Occipital lobe (tissue), 2 donors: ENCODE measurements around the gene RAVER1. TPM values are rescaled to one million over a fixed set of nuclear protein-coding genes. Genes with fewer than 3 reads are reported as not detected.
"Not testable (repeated sequence)": the region's sequence is repeated elsewhere in the genome, so short reads cannot be mapped to it uniquely, and the experiment has no call there.

Experiments used
- DNase-seq: peaks from one replicate; lab custom pipeline; 2025; lab: John Stamatoyannopoulos, UW
- total RNA-seq: library from RNA; depleted of rRNA; stranded (reverse); fragments of >200 nt; gene quantifications from one replicate; pipeline ENCODE4 v1.2.3, GENCODE V29; 2014

The RAVER1 gene
- total RNA-seq, 1 donor from 2014 or later: 3.0 TPM

DNA sequence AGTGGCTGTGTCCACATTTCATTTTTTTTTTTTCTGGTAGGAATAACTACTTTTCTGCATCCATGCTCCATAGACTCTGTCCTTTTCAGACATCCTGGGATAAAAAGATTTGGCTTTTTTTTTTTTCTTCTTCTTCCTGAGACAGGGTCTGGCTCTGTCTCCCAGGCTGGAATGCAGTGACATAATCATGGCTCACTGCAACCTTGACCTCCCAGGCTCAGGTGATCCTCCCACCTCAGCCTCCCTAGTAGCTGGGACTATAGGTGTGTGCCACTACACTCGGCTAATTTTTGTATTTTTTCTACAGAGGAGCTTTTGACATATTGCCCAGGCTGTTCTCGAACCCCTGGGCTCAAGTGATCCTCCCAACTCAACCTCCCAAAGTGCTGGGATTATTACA, 10.2 kb upstream of the RAVER1 start:
- no peak for DNase-seq

- no peak for DNase-seq
Observed at GRCh38 chr19:10339977-10340376, 6.6 kb upstream of the RAVER1 start.

DNA sequence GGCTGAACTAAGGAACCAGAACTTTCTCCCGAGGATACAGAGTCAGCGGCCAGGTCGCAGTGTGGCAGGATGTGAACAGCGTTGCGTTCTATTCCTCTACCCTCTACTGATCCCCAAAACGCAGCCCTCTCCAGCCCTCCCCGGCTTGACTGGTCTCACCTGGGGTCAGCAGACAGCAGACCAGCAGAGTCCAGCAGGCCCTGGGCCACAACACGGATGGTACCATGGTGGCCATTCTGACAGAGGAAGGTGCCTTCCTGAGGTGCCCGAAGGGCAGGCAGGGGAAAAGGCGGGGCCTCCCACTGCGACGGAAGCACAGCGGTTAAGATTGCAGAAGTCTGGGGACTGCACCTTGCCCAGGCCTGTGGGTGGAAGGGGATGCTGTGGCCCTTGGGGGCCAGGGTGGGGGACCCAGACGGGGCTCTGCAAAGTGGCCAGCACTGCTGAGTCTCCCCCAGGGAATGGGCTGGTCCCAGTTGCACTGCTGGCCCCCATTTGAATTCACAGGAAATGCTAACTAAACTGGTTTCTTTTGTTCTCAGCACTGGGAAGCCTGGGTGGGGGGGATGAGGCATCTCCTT, 6.1 kb upstream of the RAVER1 start, which contains the start of gene ICAM3:
Gene ICAM3, minus strand, starts transcription at position 245 of the 581 bp plus-strand sequence. Its CDS starts 10 bp downstream, at position 235.
- DNase-seq: no peak

- no peak for DNase-seq
Observed at GRCh38 chr19:10338940-10339339, 5.6 kb upstream of the RAVER1 start.

DNA sequence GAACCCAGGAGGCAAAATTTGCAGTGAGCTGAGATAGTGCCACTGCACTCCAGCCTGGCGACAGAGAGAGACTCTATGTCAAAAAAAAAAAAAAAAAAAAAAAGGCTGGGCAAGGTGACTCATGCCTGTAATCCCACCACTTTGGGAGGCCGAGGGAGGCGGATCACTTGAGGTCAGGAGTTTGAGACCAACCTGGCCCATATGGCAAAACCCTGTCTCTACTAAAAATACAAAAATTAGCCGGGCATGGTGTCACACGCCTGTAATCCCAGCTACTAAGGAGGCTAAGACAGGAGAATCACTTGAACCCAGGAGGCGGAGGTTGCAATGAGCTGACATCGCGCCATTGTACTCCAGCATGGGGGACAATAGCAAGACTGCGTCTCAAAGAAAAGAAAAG, 3.4 kb upstream of the RAVER1 start:
- not testable (repeated sequence) for DNase-seq

DNA sequence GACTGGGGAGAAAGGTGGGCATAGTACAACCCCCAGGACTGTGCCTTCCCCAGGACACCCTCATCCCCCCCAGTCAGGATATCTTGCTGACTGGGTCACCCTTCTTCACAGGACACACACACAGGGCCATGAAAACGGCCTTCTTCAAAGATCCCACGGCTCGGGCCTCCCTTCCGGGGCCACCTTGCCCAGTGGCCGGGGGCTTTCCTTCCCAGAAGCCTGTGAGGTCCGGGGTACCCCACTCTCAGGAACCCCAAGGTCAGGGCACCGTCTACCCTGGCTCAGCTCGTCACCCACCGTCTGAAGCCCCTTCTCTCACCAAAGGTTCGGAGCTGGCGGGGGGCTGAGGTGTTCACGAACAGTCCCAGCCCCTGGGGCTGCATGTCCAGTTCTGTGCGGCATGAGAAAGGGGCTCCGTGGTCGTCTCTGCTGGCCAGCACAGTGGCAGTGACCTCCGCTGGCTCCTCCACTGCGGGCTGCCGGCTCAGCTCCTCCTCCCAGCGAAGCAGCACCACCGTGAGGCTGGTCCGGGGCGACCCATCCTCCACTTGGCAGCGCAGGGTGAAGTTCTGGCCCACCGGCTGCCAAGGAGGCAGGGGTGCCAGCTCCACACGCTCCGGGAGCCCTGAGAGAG, 2.1 kb upstream of the RAVER1 start:
- DNase-seq: no peak

- peak; percentile 48 for DNase-seq
Observed at GRCh38 chr19:10334588-10335351, 1.4 kb upstream of the RAVER1 start.

DNA sequence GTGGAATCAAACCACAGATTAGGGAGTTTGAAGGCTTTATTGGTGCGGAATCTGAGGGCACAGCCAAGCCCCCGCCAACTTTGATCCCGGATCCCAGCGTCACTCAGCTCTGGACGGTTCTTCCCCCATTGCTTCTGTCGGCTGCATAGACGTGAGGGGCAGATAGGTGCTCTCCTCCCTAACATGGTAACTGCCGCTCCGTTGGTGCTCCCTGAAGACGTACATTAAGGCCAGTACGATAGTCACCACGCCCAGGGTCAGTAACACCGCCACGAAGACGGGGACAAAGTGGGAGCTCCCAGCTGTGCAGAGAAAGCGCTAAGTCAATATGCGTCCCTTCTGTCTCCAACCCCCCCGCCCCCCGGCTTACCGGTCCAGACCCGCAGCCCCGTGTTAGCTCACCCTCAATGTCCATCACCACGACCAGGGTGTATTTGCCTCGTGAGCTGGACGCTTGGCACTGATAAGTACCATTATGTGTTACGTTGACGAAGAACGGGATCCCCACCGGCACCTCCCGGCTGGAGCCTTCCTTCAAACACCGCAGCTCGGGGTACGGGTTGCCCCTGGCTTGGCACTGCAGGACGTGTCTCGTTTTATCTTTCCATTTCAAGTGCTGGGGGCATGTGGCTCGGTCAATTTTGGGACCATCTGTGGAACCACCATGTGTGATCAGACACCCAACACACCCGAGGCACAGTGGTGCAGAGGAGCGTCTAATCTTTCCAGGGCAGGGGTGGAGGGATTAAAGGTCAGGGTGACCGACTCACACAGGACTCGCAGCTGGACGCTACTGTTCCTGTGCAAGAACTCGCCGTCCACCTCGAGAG, 644 bp upstream of the RAVER1 start:
- no peak for DNase-seq

DNA sequence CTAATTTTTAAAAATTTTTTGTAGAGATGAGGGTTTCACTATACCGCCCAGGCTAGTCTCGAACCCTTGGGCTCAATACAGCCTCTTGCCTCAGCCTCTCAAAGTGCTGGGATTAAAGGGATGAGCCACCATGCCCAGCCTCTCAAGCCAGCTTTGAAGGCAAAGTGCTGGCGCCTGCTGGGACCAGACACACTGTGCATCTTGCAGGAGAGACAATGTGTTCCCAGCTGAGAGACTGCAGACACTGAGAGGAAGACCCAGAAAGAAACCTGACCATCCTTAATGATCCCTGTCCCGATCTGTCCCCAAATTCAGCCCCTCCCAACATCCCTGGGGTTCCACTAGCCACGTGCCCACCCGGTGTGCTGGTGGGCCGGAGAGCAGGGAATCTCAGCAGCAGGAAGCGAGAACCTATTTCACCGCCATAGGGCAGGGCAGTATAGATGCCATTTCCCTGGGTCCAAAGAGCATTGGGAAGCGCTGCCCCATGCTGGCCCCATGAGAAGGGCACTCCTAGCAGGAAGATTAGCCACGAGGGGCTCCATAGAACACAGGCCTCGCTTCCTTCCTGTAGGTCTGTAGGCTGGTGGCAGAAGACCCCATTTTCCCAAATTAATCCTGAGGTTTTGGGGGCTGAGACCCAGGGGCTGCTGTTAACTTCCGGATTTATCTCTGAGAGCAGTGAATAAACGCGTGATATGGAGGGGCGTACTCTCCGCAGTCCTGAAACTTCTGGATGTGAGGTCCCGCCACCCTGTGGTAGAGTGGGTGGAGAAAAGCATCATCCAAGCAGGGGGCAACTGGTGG, 968 bp downstream of the RAVER1 start:
- no peak for DNase-seq

- DNase-seq: no peak
Observed at GRCh38 chr19:10329555-10329954, 3.8 kb downstream of the RAVER1 start.

DNA sequence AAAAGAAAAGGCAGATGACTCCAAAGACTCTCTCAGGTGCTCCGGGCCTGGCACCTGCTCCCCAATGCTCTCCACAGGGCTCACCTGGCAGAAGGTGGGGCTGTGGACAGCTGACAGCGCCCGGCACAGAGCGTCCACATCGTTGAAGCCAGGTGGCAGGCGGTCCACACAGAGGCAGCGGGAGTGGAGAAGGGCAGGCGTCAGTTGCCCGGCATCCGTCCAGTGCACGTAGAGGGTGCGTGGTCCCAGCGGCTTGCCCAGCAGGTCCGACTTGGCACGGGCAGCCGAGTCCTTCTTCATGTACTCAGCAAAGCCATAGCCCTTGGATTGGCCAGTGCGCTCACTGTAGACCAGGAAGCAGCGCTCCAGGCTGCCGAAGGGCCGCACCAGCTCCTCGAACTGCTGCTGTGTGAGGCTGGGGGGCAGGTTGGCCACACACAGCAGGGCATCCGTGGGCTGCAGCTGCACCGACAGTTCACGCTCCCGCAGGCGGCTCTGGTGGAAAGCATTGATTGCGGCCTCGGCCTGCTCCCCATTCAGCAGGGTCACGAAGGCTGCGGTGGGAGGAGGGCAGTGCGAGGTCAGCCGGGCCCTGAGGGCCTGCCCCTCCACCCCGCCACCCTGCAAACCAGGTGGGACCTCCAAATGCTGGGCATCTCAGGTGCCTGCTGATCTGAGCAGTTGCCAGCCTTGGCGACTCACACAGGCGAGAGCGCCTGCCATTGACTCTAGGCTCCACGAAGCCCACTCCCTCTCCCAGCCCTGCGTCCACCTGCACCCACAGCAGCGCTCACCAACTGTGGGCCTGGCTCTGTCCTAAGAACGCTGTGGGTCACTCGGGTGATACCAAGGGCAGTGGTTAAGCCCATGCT, 4.5 kb downstream of the RAVER1 start:
- no peak for DNase-seq

GRCh38 chr19:10327793-10328192, 5.5 kb downstream of the RAVER1 start:
- no peak for DNase-seq

DNA sequence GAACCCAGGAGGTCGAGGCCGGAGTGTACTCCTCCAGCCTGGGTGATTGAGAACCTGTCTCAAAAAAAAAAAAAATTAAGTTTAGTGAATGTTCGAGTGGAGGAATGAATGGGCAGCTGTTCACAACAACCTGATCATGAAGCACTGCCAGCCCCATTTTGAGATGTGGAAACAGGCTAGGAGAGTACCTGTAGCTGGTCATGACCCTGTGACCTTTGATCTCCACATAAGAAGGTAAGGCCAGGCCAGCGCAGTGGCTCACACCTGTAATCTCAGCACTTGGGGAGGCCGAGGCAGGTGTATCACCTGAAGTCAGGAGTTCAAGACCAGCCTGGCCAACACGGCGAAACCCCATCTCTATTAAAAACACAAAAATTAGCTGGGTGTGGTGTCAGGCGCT, 7.6 kb downstream of the RAVER1 start:
- DNase-seq: no peak

GRCh38 chr19:10321874-10322835, 11.2 kb downstream of the RAVER1 start:
- no peak for DNase-seq

DNA sequence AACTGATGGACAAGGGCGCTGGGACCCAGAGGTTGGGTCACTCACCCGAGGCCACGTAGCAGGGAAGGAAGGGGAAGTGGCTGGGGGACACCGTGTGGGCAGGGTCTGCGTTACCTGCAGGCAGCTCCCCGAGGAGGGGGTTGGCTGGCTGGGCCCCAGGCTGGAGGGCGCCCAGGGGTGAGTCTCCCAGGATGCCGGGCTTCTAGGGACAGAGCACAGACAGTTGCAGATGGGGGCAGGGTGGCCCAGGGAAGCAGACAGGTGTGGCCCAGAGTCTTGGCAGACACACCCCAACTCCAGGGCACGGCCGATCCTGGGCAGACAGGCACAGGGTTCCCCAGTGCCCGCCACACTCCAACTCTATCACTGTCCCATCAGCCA, 11.9 kb downstream of the RAVER1 start:
- DNase-seq: no peak

DNA sequence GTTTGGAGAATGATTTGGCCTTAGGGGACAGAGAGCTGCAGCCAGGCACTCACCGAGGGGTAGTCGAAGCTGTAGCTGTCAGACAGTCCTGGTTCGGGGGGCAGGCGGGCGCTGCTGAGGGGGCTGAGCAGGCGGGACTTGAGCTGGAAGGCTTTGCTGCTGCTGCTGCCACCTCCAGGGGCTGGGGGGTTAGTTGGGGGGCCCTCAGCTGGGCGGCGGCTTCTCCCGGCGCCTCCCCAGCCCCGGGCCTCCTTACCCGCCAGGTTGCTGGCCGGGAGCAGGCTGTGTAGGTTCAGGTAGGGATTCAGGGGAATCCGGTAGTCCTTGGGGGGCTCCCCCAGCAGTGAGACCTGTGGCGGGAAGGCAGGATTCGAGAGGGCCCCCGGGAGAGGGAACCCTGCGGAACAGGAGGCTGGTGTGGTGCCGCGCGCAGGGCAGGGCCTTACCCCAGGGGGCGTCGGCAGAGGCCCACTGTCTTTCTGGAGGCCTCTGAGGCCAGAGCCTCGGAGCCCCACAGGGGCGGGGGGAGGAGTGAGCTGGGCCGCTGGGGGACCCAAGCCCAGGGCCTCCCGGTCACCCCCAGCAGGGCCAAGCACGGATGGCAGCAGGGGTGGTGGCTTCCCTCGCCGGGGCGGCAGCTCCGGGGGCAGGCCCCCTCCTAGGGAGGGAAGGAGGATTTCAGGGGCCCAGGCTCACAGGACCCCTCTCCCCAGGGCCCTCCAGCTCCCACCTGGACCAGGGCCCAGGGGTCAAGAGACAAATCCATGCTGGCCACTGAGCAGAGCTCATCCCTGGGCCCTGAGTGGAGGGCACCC, 12.5 kb downstream of the RAVER1 start:
- no peak for DNase-seq

GRCh38 chr19:10318807-10319682, 14.3 kb downstream of the RAVER1 start:
- no peak for DNase-seq
